ENCODE data around the gene HBG2.

DNA sequence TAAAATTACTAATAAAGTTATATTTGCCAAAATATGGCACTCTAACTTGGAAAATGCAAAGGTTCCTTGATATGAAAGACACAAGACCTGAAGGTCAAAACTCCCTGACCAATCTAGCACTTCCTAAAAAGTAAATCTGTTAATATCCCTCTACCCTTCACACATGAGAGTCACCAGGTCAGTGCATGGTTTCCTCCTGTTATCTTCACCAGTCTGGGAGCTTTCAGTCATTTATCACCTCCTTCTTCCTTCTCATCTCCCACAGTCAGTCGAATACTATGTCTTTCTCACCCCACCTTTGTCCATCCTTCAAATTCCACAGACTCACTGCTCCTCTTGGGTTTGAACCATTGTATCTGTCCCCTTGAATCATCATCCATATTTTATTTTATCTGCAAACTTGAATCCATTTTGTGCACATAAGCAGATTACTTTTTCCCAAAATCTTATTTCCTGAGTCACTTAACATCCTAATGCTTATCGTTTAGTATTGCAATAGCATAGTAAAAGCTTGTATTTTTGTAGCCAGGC, 12.5 kb upstream of the HBG2 start:
- TF ChIP-seq EZH2phosphoT487 (IDR thresholded peaks at IDR 0.05; ENCODE audit: low read length) (no peak), CTCF (IDR thresholded peaks at IDR 0.05; ENCODE audit: low read length) (no peak), EZH2 (optimal IDR thresholded peaks at IDR 0.05; ENCODE audit: low read depth, low read length) (no peak)
